ENCODE data around the gene AKR1C1. TPM values are rescaled to one million over a fixed set of nuclear protein-coding genes. Genes with fewer than 3 reads are reported as not detected.
"Not testable (repeated sequence)": the region's sequence is repeated elsewhere in the genome, so short reads cannot be mapped to it uniquely, and the experiment has no call there.

The AKR1C1 gene
- total RNA-seq, 1 donor from 2014 or later = 18.4 TPM

DNA sequence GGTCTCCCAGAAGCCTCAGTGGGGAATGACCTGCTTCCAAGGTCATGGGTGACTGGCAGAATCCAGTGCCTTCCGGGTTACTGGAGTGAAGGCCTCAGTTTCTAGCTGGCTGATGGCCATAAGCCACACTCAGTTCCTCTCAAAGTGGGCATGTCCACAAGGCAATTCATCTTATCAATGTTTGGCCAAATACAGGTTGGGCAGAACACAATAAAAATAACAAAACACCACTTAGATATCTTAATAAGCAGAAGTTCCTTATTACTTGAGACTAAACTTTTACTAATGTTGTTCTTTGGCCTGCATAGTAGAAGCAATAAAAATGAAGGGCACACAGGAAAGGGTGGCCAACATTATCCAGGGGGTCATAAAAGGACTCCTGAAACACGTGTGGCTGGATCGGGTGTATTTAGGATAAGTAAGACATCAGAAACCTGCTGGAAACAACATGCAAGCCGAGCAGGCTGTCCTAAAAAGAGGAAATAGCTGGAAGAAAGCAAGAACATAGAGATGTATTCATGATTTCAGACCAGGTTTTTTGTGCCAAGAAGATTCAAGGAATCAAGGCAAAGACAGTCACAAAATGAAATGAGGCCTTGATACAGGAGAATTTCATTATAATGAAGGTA is 60.1 kb downstream of the AKR1C1 start:
- intact Hi-C loops (cut with DNase I) = no loop called here
- no peak for DNase-seq (ENCODE audit: low spot score in 2 of 2)
- peaks cover 5 to 31% of the 10 kb centered on the region in 2 donors for H3K4me1 ChIP-seq

DNA sequence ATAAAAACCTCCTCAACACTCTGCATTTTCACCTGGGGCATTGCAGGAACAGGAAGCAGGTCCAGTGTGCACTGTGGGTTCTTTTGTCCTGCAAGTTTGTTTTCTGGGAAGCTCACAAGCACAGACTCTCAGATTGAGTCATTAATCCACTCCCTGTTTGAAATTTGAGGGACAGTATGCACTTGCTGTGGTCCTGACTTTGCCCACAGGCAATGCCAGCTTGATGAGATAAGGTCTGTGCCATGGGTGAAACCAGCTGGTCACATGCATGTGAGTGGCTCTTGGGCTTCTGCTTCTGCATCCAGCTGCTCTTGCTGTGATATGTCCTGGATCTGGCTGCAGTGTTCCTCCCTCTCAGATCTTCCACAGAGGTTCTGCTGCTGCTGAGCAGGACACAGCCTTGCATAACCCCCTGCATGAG is 62.3 kb downstream of the AKR1C1 start:
- H3K27ac ChIP-seq; H3K36me3 ChIP-seq; H3K27me3 ChIP-seq; H3K9me3 ChIP-seq; H3K4me3 ChIP-seq; intact Hi-C loops (cut with DNase I); DNase-seq (ENCODE audit: low spot score in 2 of 2): not testable (repeated sequence)
- peaks cover 0 to 14% of the 10 kb centered on the region in 2 donors for H3K4me1 ChIP-seq

More for the DNA sequence above, 60.1 kb downstream of the AKR1C1 start:
- H3K36me3 ChIP-seq = no peaks in the 10 kb centered on the region
- H3K4me3 ChIP-seq = no peak overlapping the region
- TF ChIP-seq, protein P1, sequence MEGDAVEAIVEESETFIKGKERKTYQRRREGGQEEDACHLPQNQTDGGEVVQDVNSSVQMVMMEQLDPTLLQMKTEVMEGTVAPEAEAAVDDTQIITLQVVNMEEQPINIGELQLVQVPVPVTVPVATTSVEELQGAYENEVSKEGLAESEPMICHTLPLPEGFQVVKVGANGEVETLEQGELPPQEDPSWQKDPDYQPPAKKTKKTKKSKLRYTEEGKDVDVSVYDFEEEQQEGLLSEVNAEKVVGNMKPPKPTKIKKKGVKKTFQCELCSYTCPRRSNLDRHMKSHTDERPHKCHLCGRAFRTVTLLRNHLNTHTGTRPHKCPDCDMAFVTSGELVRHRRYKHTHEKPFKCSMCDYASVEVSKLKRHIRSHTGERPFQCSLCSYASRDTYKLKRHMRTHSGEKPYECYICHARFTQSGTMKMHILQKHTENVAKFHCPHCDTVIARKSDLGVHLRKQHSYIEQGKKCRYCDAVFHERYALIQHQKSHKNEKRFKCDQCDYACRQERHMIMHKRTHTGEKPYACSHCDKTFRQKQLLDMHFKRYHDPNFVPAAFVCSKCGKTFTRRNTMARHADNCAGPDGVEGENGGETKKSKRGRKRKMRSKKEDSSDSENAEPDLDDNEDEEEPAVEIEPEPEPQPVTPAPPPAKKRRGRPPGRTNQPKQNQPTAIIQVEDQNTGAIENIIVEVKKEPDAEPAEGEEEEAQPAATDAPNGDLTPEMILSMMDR (IDR thresholded peaks at IDR 0.05) = no peak
- no peaks in the 10 kb centered on the region for H3K27me3 ChIP-seq
- no peak overlapping the region for H3K27ac ChIP-seq
- H3K9me3 ChIP-seq = no peaks in the 10 kb centered on the region

DNA sequence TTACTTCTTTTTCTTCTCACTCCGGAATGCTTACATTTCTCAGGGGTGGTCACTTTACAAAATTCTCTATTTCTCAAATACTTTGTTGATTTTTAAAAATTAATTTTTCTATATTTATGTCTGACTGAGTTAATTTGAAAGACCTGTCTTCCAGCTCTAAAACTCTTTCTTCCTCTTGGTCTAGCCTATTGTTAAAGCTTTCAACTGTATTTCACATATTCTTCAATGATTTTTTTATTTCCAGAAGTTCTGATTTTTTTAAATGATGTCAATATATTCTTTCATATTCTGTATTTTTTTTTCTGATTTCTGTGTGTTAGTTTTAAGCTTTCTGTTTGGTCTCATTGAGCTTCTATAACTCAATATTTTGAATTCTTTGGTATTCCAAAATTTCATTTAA is 67.8 kb downstream of the AKR1C1 start:
- no peak for DNase-seq (ENCODE audit: low spot score in 2 of 2)

DNA sequence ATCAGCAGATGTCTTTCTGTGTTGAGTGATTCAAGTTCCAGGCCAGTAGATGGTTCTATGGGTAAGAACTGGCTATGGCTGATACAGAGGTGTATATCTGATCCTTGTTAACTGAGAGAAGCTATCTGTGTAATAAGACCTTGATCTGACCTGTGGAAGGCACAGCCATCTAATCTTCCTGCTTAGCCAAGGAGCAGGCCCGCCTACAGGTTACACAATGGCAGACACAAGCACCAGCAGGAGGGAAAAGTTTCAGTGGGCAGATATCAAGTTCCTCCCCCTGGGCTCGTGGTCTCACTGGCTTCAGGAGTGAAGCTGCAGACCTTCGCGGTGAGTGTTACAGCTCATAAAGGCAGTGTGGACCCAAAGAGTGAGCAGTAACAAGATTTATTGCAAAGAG is 68.4 kb downstream of the AKR1C1 start:
- H3K27ac ChIP-seq; DNase-seq (ENCODE audit: low spot score in 2 of 2); intact Hi-C loops (cut with DNase I); H3K36me3 ChIP-seq; H3K27me3 ChIP-seq; H3K4me1 ChIP-seq; H3K4me3 ChIP-seq: not testable (repeated sequence)
- peaks cover 11 to 41% of the 10 kb centered on the region in 2 donors for H3K9me3 ChIP-seq

More for the DNA sequence above, 67.8 kb downstream of the AKR1C1 start:
- H3K4me1 ChIP-seq = no peaks in the 10 kb centered on the region
- TF ChIP-seq, protein P1 (IDR thresholded peaks at IDR 0.05) = no peak
- H3K27me3 ChIP-seq = no peaks in the 10 kb centered on the region
- no peaks in the 10 kb centered on the region for H3K36me3 ChIP-seq
- no peak overlapping the region for H3K4me3 ChIP-seq
- intact Hi-C loops (cut with DNase I) = no loop called here
- peaks cover 11 to 41% of the 10 kb centered on the region in 2 donors for H3K9me3 ChIP-seq
- H3K27ac ChIP-seq = no peak overlapping the region

DNA sequence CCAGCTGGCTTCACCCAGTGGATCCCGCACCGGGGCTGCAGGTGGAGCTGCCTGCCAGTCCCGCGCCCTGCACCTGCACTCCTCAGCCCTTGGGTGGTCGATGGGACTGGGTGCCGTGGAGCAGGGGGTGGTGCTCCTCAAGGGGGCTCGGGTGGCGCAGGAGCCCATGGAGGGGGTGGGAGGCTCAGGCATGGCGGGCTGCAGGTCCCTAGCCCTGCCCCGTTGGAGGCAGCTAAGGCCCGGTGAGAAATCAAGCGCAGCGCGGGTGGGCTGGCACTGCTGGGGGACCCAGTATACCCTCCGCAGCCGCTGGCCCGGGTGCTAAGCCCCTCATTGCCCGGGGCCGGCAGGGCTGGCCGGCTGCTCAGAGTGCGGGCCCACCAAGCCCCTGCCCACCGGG is 69.2 kb downstream of the AKR1C1 start:
- H3K4me1 ChIP-seq; DNase-seq (ENCODE audit: low spot score in 2 of 2); intact Hi-C loops (cut with DNase I); H3K36me3 ChIP-seq; H3K27ac ChIP-seq; H3K4me3 ChIP-seq; H3K27me3 ChIP-seq: not testable (repeated sequence)
- peaks cover 11 to 41% of the 10 kb centered on the region in 2 donors for H3K9me3 ChIP-seq

Other genes with a start within 250 kb of the AKR1C1 start
- 0.53 TPM for gene AKR1E2, start 137.2 kb upstream of the AKR1C1 start, total RNA-seq
- gene AKR1C2, start 40.4 kb downstream of the AKR1C1 start, total RNA-seq = 16.6 TPM
- gene AKR1C3, start 131.0 kb downstream of the AKR1C1 start, total RNA-seq = 64.4 TPM
- not detected for gene AKR1C8, start 221.7 kb downstream of the AKR1C1 start, total RNA-seq
- not detected for gene AKR1C4, start 233.4 kb downstream of the AKR1C1 start, total RNA-seq